SK-N-SH (cell line): ENCODE data around the gene GCH1.

Source experiments
- CTCF ChIP-seq: fragments of 200-600 bp; sonication (generic); IDR thresholded peaks from 2 replicates; pipeline ENCODE4 v1.6.1; 2017; ENCODE audit warnings: antibody characterized with exemption, mild to moderate bottlenecking, moderate library complexity
- FOXJ3 ChIP-seq: sonication (generic); formaldehyde crosslinking; IDR thresholded peaks from 2 replicates; pipeline ENCODE4 v1.5.1; 2020; ENCODE audit warnings: mild to moderate bottlenecking, missing genetic modification reagents
- USF1 ChIP-seq: IDR thresholded peaks from 2 replicates; pipeline ENCODE4 v1.4.0; 2012; ENCODE audit warnings: low read depth, borderline replicate concordance

GRCh38 chr14:54794159-54794558, 108.5 kb downstream of the GCH1 start:
- TF ChIP-seq USF1 (no peak), CTCF (no peak), FOXJ3 (CRISPR knock-in tag) (no peak)
